OCI-LY7 (cell line): ENCODE results near the gene SST. TPM values are rescaled to one million over a fixed set of nuclear protein-coding genes. Genes with fewer than 3 reads are reported as not detected.

Experiments
- BruUV-seq: library from RNA; stranded (reverse); fragments of 400-500 nt; replicated peaks from 2 replicates; lab custom pipeline; 2021; lab: Mats Ljungman, UMichigan
- CTCF ChIA-PET: fragments of 300-600 bp; sonication (Branson Sonifier 250); formaldehyde crosslinking; loops from one replicate; lab custom pipeline; 2022; ENCODE audit warnings: antibody characterized with exemption; ENCODE audit not compliant: unreplicated experiment; lab: Charles Lee
- POLR2A ChIA-PET: fragments of 300-600 bp; sonication (Branson Sonifier 250); formaldehyde crosslinking; loops from one replicate; lab custom pipeline; 2022; ENCODE audit warnings: antibody characterized with exemption; lab: Charles Lee
- DNase-seq: peaks from one replicate; pipeline ENCODE4 v3.0.0-alpha.2; 2015; ENCODE audit warnings: low spot score
- H2AFZ ChIP-seq: fragments of 200-600 bp; sonication (generic), shearing (Covaris generic); 2 replicates; pipeline ENCODE4 v1.6.1; 2014; ENCODE audit warnings: mild to moderate bottlenecking, antibody characterized with exemption, low read length, moderate library complexity
- H3K27ac ChIP-seq: fragments of 200-600 bp; sonication (generic); 2 replicates; pipeline ENCODE4 v1.5.1; 2014; ENCODE audit warnings: mixed run types, low read depth, mild to moderate bottlenecking, moderate library complexity, low read length, inconsistent platforms; ENCODE audit not compliant: poor library complexity, severe bottlenecking
- H3K36me3 ChIP-seq: fragments of 200-600 bp; sonication (generic); 2 replicates; pipeline ENCODE4 v1.6.1; 2014; ENCODE audit warnings: mild to moderate bottlenecking, antibody characterized with exemption, low read length, moderate library complexity, mixed read lengths; ENCODE audit not compliant: insufficient read depth
- H3K4me1 ChIP-seq: fragments of 200-600 bp; sonication (generic); 2 replicates; pipeline ENCODE4 v1.5.1; 2014; ENCODE audit warnings: mild to moderate bottlenecking, low read length; ENCODE audit not compliant: insufficient read depth, poor library complexity, severe bottlenecking
- H3K4me2 ChIP-seq: fragments of 200-600 bp; sonication (generic); 2 replicates; pipeline ENCODE4 v1.6.1; 2014; ENCODE audit warnings: mild to moderate bottlenecking, low read length
- H3K4me3 ChIP-seq: fragments of 200-600 bp; sonication (generic); 2 replicates; pipeline ENCODE4 v1.5.1; 2014; ENCODE audit warnings: mild to moderate bottlenecking, low read depth, low read length; ENCODE audit not compliant: poor library complexity, severe bottlenecking
- H3K79me2 ChIP-seq: fragments of 200-600 bp; sonication (generic); 2 replicates; pipeline ENCODE4 v1.6.1; 2016; ENCODE audit warnings: low read depth, mild to moderate bottlenecking, low read length, moderate library complexity, mixed read lengths; ENCODE audit not compliant: insufficient read depth
- H3K9me2 ChIP-seq: fragments of 200-600 bp; sonication (generic); 2 replicates; pipeline ENCODE4 v1.6.1; 2016; ENCODE audit warnings: mild to moderate bottlenecking, low read length, mixed read lengths; ENCODE audit not compliant: insufficient read depth
- H3K9me3 ChIP-seq: fragments of 200-600 bp; sonication (generic); 2 replicates; pipeline ENCODE4 v1.6.1; 2014; ENCODE audit warnings: mild to moderate bottlenecking, mixed run types, low read length, mixed read lengths
- H4K20me1 ChIP-seq: fragments of 200-600 bp; sonication (generic); 2 replicates; pipeline ENCODE4 v1.6.1; 2014; ENCODE audit warnings: mild to moderate bottlenecking, antibody characterized with exemption, low read length, moderate library complexity, mixed read lengths; ENCODE audit not compliant: insufficient read depth
- EZH2phosphoT487 ChIP-seq: fragments of 200-600 bp; sonication (generic); IDR thresholded peaks from 2 replicates; pipeline ENCODE4 v1.6.1; 2018; ENCODE audit warnings: low read depth, borderline replicate concordance, mild to moderate bottlenecking, mixed run types, antibody characterized with exemption, low read length, moderate library complexity, mixed read lengths
- intact Hi-C: fragments of 100-400 bp; cut with micrococcal nuclease; formaldehyde crosslinking; loops from one replicate; pipeline ENCODE4 v1.10.0; 2022; ENCODE audit not compliant: unreplicated experiment
- total RNA-seq, 2 experiments: library from RNA; depleted of rRNA in 1 of 2; stranded (reverse); fragments of >200 nt in 1 of 2; shearing (Covaris generic) in 1 of 2; gene quantifications; 2 replicates each; pipeline ENCODE4 v1.2.3, GENCODE V29; 2014 to 2022
- TF ChIP-seq, protein P1 (sequence below): fragments of 200-600 bp; sonication (generic); conservative IDR thresholded peaks from 2 replicates; pipeline ENCODE4 v1.5.1; 2014; ENCODE audit warnings: mild to moderate bottlenecking, antibody characterized with exemption, low read length, moderate library complexity, mixed read lengths

The SST gene
- total RNA-seq, 2 experiments from 2014 or later, result not detected

DNA sequence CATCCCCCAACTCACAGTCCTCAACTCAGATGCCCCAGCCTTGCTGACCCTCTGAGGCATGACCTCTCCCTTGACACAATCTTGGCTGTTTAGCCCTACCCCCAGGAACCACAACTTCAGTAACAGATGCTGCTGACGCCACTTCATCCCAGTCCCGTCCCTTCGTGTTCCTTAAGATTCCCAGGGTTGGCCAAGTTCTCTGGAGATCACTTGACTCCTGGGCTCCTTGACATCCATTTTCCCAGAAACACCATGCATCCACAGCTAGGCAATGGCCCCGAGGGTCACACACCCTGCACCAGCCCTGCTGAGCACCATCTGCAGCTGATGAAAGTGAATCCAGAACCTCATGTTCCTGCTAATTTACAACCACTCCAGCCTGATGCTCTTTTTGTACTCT is 25.3 kb upstream of the SST start:
- H3K4me3 ChIP-seq, result no peak overlapping the region
- no peaks in the 10 kb centered on the region for H3K4me1 ChIP-seq
- no peaks in the 10 kb centered on the region for H3K9me3 ChIP-seq
- intact Hi-C loops, result no loop called here
- no peak overlapping the region for H2AFZ ChIP-seq
- DNase-seq, result no peak
- no peak for TF ChIP-seq EZH2phosphoT487
- TF ChIP-seq, protein P1, sequence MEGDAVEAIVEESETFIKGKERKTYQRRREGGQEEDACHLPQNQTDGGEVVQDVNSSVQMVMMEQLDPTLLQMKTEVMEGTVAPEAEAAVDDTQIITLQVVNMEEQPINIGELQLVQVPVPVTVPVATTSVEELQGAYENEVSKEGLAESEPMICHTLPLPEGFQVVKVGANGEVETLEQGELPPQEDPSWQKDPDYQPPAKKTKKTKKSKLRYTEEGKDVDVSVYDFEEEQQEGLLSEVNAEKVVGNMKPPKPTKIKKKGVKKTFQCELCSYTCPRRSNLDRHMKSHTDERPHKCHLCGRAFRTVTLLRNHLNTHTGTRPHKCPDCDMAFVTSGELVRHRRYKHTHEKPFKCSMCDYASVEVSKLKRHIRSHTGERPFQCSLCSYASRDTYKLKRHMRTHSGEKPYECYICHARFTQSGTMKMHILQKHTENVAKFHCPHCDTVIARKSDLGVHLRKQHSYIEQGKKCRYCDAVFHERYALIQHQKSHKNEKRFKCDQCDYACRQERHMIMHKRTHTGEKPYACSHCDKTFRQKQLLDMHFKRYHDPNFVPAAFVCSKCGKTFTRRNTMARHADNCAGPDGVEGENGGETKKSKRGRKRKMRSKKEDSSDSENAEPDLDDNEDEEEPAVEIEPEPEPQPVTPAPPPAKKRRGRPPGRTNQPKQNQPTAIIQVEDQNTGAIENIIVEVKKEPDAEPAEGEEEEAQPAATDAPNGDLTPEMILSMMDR, result no peak
- no peak overlapping the region for H3K4me2 ChIP-seq
- no TSS peak for BruUV-seq
- ChIA-PET POLR2A (interaction anchor here (0.5 kb wide), 1 partner anchor 14 kb away, joined by 7 read pairs; no protein-coding TSS in a partner anchor), CTCF (no interaction called here)
- H3K79me2 ChIP-seq, result no peaks in the 10 kb centered on the region
- H4K20me1 ChIP-seq, result no peaks in the 10 kb centered on the region
- no peaks in the 10 kb centered on the region for H3K9me2 ChIP-seq
- no peaks in the 10 kb centered on the region for H3K36me3 ChIP-seq
- H3K27ac ChIP-seq, result no peak overlapping the region

DNA sequence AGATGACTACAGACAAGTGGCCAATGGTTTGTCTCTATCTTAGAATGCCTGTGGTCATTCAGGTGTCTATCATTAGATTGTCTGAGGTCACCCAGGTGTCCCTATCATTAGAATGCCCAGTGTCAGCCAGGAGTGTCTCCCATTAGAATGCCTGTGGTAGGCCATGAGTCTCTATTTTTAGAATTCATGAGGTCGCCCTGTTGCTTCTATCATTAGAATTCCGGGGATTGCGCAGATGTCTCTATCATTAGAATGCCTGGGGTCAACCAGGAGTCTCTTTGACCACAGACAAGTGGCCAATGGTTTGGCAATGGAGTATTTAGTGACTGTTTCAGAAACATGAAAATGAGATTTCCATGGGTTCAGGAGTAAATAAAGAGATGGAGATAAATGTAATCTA is 24.6 kb upstream of the SST start:
- no TSS peak for BruUV-seq
- H3K4me3 ChIP-seq, result no peak overlapping the region
- H3K36me3 ChIP-seq, result no peaks in the 10 kb centered on the region
- DNase-seq, result no peak
- no peaks in the 10 kb centered on the region for H3K4me1 ChIP-seq
- no peaks in the 10 kb centered on the region for H3K9me3 ChIP-seq
- no peaks in the 10 kb centered on the region for H3K9me2 ChIP-seq
- ChIA-PET CTCF (no interaction called here), POLR2A (no interaction called here)
- intact Hi-C loops, result no loop called here
- TF ChIP-seq EZH2phosphoT487, result no peak
- TF ChIP-seq, protein P1, result no peak
- H3K4me2 ChIP-seq, result no peak overlapping the region
- no peaks in the 10 kb centered on the region for H3K79me2 ChIP-seq
- H3K27ac ChIP-seq, result no peak overlapping the region
- no peak overlapping the region for H2AFZ ChIP-seq
- H4K20me1 ChIP-seq, result no peaks in the 10 kb centered on the region

DNA sequence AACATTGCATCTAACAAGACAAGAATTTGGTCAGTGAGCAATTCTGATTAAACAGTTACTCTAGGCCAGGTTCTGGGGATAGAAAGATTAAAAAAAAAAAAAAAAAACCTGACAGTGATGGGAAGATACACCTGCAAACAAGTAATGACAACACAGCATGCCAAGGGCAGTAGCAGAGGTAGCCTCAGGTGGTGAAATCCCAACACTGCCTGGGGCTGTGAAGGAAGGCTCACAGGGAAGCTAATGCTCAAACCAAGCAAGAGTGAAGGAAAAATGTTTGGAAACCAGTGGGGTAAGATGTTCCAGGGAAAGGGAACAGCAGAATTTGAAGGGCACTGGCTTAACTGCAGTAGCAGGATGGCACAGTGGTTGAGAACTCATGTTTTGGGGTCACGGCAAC is 23.2 kb upstream of the SST start:
- ChIA-PET CTCF (no interaction called here), POLR2A (interaction anchor here (1.0 to 1.6 kb wide), 2 partner anchors 8 to 17 kb away, joined by 3 read pairs; no protein-coding TSS in a partner anchor)
- BruUV-seq, result no TSS peak
- no peak overlapping the region for H2AFZ ChIP-seq
- H3K4me2 ChIP-seq, result no peak overlapping the region
- intact Hi-C loops, result no loop called here
- TF ChIP-seq EZH2phosphoT487, result no peak
- TF ChIP-seq, protein P1, result no peak
- no peaks in the 10 kb centered on the region for H3K36me3 ChIP-seq
- no peaks in the 10 kb centered on the region for H4K20me1 ChIP-seq
- H3K9me3 ChIP-seq, result no peaks in the 10 kb centered on the region
- H3K79me2 ChIP-seq, result no peaks in the 10 kb centered on the region
- no peak overlapping the region for H3K4me3 ChIP-seq
- H3K27ac ChIP-seq, result no peak overlapping the region
- no peaks in the 10 kb centered on the region for H3K4me1 ChIP-seq
- DNase-seq, result no peak
- H3K9me2 ChIP-seq, result no peaks in the 10 kb centered on the region
